SKM-1 (cell line): Measurements from ENCODE around the gene CAMK1D.

Source experiments
- DNase-seq: peaks from one replicate; lab custom pipeline; 2025; ENCODE audit not compliant: unreplicated experiment; lab: John Stamatoyannopoulos, UW

The CAMK1D gene

DNA sequence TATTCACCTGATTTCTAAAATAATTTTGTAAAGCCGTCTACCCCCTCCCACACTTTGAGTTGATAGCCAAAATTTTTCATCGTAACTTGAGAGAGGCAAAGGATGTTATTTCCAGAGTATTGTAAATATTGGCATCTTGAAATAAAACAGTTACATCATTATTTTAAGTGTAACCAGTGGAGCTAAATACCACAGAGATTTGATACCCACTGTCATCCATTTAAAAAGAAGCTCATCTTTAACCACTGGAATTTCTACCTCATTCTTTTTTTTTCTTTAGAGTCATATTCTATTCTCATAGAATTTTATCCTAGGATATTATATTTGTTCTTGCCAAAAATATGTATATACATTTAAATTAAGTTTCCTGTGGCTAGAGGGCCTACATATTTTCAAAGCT is 48.6 kb downstream of the CAMK1D start:
- no peak for DNase-seq

DNA sequence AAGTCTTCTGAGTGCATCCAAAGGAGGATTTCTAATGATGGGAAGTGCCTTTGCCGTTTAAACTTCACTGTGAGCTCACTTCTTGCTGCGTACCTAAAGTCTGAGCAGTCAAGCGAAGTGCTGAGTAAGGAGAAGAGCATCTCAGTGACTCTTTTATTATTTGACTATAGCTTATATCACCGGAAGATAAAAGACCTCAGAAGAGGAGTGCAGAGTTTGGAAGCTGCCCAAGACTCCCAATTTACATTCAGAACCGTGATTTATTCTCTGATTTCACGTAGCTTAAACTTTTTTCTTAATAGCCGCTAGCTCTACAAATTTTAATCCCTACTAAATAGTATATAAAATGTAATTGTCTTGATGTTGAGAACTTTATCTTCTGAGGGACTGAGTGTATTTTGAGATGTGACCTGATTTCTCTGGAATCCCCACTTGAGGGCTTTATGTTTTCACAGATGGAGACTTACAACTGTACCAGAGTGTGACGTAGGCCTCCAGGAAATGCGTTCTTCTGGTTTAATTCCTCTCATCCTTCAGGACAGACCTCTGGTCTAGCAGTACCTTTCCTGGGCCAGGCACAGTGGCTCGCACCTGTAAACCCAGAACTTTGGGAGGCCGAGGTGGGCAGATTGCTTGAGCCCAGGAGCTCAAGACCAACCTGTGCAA is 51.1 kb downstream of the CAMK1D start:
- no peak for DNase-seq

DNA sequence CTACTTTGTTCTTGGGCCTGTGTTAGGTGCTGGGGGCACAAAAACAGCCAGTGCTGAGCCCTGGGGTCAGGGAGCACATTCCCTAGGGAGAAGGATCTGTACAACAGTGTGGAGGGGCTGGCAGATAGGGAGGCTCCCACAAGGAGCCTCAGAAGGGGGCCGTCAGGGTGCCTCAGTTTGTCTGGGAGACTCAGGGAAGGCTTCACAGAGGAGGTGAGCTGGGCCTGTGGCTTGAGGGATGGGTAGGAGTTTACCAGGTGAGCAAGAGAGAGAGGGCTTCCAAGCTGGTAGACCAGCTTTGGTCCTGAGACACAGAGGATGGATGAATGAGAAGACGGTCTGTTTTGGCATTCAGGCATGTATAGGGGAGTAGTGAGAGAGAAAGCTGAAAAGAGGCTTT is 52.1 kb downstream of the CAMK1D start:
- DNase-seq = no peak

DNA sequence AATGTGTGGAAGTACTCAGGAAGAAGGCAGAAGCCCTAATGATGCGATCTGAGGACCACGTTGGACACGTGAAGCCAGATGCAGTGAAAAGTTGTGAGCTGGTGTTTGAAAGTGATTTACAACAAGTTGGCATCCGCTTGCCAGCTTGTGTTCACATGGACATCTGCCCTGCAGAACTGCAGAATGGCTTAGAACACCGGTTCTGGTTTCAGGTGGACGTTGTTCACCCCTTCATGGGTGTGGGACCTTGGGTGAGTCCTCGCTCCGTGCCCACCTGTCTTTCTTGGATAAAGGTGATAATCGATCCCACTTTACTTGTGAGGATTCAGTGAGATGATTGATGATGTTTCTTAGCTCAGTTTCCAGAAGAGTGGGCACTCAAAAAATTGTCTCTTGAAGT is 53.8 kb downstream of the CAMK1D start:
- no peak for DNase-seq

DNA sequence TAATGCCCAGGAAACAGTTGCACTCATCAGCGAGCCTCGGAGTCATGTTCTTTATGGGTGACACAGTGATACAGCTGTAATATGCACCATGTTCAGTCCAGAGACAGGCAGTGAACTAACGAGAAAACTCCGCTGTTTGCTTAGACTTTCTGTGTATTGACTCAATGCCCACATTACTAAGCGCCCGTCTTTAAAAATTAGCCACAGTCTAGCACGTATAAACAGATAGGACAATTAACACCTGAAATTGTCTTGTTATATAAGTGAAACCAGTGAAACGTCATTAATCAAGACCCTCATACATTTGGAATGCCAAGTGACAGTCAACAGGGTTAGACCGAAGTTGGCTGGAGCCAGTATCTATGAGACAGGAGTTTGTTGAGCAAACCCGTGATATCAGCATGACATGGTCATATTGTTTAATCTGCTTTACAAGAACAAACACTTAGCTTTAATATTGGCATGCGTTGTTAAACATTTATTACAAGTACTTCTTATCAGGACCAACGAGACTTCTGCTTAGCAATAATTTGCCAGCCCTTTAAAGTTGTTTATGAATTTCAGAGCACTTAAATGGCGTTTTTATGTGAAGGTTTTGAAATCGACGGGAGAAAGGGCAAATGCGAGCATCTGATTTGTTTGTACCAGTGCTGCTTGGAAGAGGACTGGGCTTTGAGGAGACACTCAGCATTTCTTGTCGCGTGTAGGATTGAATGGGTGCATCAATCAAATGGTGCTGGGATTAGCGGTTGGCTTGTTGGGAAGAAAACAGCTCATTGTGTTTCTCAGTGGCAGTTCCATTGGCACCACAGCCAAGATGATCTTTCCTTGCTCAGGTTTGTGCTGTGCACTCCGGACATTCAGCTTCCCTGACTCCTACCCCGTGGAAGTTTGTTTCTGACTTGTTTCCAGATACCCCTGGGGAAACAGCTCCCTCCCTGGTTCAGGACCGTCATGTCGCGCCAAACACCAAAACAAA is 56.3 kb downstream of the CAMK1D start:
- DNase-seq = no peak

DNA sequence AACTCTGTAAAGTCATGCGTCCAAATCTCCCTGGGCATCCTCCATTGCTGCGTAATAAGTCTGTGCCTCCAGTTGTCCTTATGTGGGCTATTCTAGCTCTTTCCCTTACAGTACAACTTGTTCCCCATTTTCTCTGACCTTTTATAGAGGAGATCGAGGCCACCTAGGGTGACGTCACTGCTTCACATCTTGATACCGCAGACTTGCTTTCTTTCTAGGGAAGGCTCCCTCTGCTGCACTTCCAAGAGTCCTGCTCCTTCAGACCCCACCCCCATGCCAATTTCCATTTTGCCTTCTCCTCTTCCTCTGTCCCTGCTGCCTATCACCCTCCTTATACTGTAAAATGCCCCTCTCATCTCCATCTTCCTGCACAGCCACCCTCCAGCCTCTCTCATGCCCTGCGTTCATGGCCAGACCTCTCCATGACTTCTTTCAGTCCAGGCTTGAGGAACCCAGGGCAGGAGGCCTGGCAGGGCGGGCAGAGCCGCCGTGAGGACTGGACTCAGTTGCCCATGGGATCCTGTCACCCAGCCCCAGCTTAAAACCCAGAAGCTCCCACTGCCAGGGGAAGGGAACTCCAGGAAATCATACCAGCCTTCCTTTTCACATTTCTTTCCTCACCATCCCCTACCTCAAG is 57.5 kb downstream of the CAMK1D start:
- no peak for DNase-seq

DNA sequence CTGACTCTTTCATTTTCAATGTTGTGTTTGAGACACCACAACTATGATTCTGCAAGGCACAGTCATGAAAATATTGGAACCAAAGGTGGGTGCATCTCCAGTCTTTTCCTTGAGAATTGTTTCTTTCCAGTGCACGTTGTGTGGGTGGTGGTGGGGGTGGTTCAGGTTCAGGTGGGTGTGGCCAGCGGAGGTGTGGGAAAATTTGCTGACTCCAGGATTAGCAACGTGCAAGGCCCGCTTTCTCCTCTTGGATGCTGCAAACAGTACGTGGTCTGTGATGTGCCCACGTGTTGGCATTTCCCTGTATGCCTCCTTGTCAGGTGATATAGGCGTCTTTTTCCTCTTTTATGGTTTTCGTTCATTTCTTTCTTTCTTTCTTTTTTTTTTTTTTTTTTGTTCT is 59.1 kb downstream of the CAMK1D start:
- DNase-seq = no peak

DNA sequence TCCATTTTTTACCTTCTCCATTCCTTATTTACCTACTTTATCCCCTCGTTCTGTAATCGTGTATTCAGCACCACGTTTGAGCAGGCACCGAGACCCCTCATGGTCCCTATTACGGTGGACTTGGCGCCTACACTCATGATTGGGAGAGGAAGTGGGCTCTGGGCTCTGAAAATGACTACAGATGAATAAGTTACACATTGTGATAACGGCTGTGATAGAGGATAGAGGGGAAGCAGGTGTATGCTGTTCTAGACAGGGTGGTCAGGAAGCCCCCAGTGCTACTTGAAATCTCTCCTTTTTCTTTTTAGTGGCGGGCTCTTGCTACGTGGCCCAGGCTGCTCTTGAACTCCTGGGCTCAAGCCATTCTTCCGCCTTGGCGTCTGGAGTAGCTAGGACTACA is 59.8 kb downstream of the CAMK1D start:
- no peak for DNase-seq

DNA sequence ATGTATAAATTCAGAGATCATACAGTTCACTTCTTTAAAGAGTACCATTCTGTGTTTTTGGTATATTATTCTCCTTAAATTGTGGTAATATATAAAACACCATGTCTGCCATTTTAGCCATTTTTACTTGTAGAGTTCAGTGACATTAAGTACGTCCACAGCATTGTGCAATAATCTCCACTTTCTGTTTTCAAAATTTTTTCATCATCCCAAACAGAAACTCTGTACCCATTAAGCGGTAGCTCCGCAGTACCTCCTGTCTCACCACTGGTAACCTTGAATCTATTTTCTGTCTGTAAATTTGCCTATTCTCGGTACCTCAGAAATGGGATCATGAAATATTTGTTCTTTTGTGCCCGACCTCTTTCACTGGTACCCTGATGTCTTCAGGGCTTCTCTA is 60.3 kb downstream of the CAMK1D start:
- no peak for DNase-seq

DNA sequence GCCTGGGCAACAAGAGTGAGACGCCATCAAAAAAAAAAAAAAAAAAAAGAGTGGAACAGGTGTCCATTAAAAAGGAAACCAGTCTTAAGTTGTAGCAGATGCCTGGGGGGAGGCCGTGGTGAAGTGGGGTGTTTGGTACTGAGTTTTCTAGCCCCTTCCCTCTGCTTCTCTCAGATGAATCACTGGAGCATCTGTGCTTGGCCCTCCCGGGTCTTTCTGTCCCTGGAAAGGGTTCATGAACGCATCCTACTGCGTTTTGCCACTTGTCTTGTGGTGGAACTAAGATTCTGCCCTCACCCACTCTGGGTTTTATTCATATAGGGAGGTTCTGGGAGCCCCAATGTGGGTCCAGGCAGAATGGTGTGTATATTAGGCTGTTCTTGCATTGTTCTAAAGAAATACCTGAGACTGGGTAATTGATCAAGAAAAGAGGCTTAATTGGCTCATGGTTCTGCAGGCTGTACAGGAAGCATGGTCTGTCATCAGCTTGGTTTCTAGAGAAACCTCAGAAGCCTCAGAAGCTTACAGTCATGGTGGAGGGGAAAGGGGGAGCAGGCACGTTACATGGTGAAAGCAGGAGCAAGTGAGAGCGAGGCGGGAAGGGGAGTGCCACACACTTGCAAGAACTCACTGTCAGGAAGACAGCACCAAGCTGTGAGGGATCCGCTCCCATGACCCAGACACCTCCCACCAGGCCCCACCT is 63.5 kb downstream of the CAMK1D start:
- DNase-seq = no peak

DNA sequence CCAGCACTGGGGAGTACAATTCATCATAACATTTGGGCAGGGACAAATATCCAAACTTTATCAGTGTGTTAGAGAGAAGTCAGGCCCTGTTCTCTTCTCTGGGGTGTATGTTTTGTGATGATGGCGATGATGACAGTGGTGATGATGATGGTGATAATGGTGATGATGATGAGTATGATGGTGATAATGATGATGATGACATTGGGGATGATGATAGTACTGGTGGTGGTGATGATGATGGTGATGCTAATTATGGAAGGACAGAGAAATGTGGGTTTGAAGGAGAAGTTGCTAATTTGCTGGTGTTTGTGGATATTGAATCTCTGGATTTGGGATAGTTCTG is 64.0 kb downstream of the CAMK1D start:
- DNase-seq = no peak

DNA sequence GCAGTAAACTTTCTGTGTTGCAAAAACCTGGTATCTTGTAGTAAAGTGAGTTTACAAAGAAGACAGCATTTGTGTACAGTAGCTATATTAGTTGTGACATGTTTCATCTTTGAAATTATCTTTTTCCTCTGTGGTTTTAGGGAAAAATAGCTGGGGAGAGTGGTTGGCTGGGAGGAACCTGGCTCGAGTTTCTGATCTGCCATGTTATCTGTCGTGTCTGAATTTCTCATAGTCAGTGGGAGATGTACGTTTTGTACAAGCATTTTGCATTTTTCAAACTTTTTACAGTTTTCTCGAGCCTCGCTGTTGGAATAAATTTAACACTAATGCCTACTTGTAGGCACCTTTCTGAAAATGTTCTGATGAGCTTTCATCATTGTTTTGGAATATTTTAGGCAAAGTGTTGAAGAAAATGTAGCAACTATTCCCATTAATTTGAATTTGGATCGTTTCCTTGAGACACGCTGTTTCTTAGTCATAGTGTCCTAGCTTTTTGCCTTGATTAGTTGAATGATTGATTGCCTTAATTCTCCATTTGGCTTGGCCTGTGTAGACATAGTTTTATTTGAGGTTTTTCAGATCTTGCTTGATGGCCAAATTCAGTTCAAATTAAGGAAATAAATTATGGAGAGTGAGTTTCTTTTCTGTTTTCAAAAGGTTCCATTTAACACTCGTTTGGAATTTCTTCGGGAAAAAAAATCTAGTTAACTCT is 65.1 kb downstream of the CAMK1D start:
- no peak for DNase-seq

DNA sequence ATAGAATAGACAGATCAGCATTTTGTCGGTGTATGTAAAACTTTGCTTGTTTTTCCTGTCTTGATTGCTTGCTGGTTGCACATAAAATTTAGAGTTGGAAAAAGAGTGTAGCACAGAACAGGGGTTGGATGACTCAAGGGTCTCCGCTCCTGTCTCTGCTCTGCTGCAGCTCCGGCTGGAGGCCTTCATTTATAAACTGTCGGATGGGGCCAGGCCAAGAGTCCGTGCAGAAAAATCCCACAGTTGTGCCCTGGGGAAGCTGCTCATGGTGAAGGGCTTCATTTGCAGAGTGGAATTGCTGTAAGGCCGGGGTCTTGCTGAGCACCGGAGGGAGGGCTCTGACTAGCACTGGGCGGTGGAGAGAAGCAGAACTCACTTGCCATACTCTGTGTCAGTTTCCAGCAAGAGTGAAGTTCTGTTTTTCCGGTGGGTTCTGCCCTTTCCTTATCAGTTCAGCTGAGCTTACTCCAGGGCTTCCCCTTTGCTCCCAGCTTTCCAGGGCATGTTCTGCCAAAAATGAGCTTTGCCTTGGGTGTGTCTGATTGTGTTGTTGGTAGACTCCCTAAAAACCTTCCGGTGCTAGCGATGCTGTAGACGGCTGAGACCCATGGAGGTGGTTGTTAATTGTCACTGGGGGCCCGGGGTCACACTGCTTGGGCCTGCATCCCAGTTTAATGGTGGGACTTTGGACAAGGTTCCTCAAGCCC is 67.2 kb downstream of the CAMK1D start:
- no peak for DNase-seq

DNA sequence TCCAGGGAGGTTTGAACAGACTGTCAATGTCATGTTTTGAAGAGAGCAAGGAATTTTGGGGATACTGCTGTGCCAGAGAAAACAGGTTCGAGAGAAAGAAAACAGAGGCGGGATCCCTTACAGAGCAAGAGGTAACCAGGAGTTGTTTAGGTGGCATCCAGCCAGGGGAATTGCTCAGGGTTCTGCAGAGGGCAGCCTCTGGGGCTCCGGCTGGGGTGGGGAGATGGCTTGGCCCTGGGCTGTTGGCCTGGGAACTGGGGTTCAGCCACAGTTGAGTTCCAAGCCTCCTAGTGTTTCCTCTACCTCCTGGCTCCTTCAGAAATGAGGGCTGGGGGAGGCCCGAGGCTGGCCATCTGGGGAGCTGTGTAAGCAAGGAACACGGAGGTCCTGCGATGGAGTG is 68.0 kb downstream of the CAMK1D start:
- DNase-seq = no peak

DNA sequence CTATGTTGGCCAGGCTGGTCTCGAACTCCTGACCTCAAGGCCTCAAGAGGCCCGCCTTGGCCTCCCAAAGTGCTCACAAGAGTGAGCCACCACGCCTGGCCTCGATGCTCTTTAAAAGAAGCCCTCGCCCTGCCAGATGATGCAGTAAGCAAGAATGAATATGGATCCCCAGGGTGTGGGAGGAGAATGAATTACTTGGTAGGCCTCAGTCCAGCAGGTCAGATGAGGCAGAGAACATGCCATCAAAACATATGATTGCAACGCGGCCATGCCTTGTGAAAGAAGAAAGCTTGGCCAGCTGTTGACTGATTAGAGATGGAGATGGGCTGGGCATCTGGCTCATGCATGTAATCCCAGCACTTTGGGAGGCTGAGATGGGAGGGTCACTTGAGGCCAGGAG is 68.7 kb downstream of the CAMK1D start:
- DNase-seq = no peak

DNA sequence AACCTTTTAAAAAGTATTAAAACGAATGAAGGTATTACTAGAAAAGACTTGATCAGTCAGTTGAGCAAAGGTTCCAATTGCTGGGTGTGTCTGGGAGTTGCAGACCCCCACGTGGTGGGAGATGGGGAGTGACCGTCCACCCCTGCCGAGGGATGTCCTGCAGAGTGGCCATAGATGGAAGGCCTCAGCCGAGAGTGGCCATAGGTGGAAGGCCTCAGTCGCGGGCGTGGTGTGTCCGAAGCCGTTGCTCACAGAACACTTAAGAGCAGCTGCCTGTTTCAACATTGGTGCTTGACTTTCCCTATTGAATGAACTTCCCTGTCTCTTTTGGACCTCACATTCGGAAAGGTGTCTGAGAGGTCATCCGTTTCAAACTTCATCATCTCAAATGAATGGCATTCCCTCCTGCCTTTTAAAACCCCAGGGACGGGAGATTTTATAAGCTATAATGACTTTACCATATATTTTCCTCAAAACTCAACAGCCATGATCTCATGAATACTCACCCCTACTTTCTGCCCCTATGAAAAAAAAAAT is 69.4 kb downstream of the CAMK1D start:
- DNase-seq = no peak

DNA sequence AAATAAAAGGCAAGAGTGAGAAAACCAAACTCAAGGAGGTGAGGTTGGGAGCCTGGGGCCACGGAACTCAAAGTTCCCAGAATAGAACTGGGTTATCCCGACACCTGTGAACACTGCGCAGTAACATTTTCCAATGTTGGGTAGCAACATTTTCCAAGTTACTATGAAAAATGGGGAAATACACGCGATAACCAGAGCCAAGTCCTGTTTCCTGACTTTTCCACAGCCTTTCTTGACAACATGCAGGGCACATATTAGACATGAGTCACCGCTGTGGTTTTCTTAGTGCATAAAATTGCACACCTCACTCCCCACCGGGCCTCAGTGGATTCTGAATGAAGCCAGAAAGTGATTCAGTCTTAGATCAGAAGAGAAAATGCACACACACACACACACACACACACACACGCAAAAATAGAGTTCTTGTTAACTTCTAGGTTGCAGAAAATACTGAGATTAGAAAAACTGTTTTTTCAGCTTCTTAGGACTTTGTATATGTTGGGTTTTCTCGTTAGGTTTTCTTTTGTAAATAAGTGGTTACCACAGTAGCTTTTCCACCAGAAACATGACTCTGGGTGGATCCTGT is 70.0 kb downstream of the CAMK1D start:
- no peak for DNase-seq

DNA sequence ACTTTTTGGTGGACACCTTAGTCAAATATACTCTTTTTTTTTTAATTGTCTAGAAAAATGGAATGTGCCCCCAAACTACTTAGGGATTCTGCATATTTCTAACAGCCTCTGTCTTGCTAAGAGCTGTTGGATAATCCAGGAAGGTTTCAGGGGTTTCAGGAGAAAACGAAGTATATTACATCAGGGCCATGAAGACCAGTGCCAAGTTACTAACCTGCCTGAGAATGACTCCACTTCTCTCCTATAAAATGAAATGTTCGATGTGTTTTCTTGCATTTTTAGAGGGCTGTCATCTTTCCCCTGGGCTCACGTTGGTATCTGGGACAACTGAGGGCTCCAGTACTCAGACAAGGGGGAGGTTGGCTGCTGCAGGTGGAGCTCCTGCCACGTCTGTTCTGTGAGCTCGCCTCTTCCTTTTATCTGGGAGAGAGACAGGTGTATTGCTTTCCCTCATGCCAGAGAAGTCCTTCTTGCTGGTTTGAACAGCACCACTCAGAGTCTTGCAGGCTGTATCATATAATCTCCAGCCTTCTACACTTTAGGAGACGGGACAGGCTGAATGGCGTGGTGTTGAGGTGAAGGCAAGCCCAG is 71.3 kb downstream of the CAMK1D start:
- DNase-seq = no peak

DNA sequence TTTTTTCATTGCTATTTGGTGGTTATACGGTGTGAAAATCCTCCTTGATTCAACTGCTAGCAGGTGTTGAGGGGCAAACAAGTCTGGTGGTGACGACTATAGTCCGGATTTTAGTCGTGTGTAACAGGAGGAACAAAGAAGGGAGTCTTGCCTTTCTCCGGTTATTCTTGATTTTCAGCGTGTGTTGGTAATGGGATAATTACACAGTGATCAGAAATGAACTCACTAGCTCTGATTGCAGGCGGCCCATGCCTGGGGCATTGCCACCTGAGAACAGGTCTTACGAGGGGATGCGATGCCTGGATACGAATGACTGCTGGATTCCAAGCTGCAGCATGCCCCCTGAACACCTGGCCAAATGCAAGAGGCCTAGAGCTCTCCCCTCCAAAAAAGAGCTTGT is 72.8 kb downstream of the CAMK1D start:
- DNase-seq = no peak
